Measurements from ENCODE around the gene ZNF24.
A peak's percentile ranks its signal among the peaks of the same experiment; 100 is the strongest.

Gene ZNF24

DNA sequence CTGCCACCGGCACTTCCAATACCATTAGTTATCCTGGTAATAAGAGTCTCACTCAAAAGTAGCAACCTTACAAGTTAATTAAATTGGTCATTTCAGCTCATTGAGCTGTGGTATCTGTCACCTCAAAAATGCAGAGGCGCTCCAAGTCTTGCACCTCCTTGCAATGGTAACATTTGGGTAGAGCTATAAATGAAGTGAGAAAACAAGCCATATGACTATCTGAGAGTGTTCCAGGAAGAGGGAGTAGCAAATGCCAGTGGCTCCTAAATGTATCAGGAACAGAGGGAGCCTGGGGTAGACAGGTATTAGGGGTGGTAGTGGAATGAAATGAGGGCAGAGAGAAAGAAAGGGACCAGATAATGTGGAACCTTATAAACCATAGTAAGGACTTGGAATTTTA lies 48.2 kb downstream of the ZNF24 start:
- DNase-seq = no peak

DNA sequence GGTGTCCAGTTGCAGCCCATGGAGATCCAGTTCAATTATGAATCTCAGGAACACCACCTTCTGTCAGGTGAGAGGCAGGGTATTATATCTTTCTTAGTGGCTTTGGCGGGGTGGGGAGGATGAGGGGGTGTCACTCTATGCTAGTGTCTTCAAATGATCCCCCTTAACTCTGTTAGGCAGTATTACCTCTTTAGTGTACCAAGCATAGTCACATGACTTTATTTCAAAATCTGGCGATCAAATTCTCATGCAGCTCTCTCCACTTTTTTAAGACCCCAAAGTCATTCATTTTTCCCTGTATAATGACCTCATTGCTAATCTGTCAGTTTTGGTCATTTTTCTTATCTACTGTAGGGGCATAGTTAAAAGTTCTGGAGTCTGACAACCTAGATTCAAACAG lies 53.1 kb downstream of the ZNF24 start:
- DNase-seq = no peak

DNA sequence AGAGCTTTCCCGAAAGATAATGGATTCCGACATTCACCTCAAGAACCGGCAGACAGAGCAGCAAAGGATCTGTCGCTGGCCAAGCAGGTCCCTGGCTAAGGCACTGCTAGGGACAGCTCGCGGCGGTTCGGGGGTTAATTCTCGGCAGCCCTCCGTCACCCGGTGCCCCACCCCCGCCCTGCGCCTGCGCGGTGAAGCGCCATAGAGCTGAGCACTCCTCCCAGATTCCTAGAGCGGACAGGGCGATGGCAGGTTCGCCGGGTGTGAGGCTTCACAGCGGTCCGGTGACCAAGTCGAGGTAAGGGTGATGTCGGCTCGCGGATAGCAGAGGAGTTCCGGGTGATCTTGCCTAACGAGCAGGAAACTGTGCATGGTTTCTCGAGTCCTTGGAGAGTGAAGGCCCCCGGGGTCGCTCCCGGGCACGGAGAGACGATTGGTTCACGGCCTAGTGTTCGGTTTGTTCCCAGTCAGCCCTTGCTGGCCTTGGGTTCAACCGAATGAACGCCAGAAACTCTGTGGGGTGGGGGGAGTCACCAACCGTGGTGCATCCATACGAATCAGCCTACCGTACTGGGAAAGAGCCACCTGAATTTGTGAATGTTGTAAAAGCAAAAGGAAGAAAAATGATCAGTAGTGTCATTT lies 54.0 kb downstream of the ZNF24 start, which contains the start of gene ZSCAN30:
Gene ZSCAN30, minus strand, starts transcription at position 136 of the 642 bp plus-strand sequence. CDS start 25,877 bp downstream, outside the sequence.
- peak; percentile 60 to 96 (median 92) for DNase-seq

DNA sequence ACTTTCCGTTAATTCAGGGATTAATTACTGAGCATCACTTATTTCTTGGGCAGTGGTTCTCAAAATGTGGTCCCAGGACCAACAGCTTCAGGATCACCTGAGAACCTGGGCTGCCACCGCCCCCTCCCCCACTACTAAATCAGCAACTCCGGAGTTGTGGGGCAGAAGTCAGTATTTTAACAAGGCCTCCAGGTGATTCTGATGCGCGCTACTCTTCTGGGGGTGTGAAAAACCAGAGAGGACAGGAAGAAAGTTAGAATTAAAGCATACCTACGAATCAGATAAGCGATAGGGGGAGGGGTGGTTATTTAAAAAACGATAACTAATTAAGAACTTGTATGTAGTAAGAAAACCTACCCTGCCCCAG lies 54.5 kb downstream of the ZNF24 start:
- DNase-seq = peak in 13 of 56 donors; percentile 6 to 66 (median 37)

DNA sequence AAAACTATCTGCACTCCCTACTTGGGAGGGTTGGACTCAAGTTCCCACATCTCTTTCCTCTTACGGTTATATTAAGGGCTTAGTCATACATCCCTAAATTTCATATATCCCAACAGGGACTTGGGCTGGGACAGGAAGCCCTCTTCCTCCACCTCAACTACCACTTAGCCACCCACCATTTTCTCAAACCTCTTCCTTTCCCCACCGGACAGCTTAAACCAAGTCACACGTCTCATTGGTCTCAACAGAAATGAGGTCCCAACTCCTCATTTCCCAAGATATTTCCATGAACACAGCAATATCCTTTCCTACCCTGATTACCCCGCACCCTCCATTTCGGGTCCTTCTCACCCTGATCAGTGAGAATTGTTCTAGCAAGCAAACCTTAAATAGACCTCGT lies 54.9 kb downstream of the ZNF24 start:
- no peak for DNase-seq

DNA sequence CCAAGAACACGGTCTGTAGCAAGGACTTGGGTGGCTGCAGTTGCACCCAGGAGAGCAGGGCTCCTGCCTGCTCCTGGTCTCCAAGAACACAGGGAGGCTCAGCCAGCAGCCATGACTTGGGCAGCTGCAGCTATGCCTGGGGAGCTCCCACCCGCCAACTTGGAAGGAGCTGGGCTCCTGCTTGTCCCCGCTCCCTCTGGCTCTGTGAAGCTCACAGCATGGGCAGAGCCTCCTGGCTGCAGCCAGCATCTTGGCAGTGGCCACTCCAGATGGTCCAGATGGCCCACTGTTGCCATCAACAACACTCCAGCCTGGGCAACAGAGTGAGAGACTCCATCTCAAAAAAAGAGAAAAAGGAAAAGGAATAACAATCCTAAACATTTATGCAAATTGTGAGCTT lies 59.4 kb downstream of the ZNF24 start:
- DNase-seq = no peak

DNA sequence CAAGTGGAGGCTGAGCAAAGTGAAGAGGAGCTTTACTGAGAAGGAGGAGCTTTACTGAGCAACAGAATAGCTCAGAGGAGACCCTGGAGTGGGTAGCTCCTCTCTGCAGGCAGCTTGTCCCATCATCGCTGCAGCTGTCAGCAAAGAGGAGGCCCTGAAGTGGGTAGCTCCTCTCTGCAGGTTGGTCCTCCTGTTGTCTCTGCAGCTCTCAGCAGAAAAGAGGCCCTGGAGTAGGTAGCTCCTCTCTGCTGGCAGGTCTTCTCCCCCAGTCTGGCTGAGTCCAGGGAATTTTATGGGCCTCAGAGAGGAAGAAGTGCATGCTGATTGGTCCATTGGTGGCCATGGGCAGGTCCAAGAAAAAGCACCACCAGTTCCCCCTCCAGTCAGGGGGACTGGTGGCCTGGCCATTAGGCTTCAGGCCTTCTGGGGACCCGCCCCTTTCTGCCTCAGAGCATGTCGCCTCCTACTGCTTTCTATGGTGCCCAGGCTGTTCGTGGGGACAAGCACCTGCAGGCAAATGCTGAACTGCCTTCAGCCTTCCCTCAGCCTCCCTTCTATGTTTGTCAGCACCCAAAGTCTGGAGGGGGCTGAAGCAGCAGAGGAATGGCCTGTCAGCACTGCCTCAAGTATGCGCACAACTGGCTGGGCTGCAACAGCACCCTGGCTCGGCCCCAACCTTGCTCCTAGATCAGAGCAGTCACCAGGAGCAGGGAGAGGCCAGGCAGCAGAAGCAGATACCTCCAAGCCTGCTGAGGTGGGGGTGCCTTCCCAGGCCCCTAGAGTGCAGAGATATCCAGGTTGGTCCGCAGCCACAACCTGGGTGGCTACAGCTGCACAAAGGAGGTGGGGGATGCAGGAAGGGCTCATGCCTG lies 60.1 kb downstream of the ZNF24 start:
- DNase-seq = no peak

DNA sequence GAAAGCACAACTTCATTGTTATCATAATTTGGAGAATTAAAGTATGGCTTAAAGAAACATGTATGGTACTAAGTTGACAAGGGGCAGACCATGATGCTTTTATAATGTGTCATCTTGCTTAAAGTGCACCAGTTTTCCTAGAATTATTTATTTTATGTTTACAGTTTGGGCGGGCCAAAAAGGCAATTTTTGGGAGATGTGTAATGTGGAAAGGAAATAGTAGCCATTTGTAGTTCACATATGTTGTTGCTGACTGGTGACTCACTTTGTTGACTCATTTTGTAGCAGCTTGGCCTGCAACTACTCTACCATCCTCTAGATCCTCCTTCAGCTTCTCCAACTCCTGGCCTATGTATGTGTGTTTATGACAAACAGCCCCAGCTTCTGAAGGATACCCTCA lies 61.9 kb downstream of the ZNF24 start:
- DNase-seq = no peak
